Muscle layer of colon (tissue), 2 donors: ENCODE data around the gene TMX2.

Source experiments
- H3K27ac ChIP-seq: one replicate; pipeline ENCODE4 v1.7.0; 2013; ENCODE audit warnings: low read depth, mild to moderate bottlenecking, low read length, moderate library complexity
- H3K27me3 ChIP-seq, 2 donors: one replicate each; pipeline ENCODE4 v1.7.0; 2013; ENCODE audit warnings: low read length in 2 of 2, mild to moderate bottlenecking in 2 of 2; ENCODE audit not compliant: insufficient read depth in 2 of 2, control insufficient read depth in 1 of 2
- H3K36me3 ChIP-seq: one replicate; pipeline ENCODE4 v1.7.0; 2013; ENCODE audit warnings: mild to moderate bottlenecking, low read length; ENCODE audit not compliant: insufficient read depth
- H3K4me1 ChIP-seq: one replicate; pipeline ENCODE4 v1.7.0; 2013; ENCODE audit warnings: mild to moderate bottlenecking, low read length; ENCODE audit not compliant: insufficient read depth
- H3K4me3 ChIP-seq, 2 donors: one replicate each; pipeline ENCODE4 v1.7.0; 2013; ENCODE audit warnings: low read length in 2 of 2, low read depth in 1 of 2, mild to moderate bottlenecking in 1 of 2, moderate library complexity in 1 of 2
- H3K9ac ChIP-seq: one replicate; pipeline ENCODE4 v1.7.0; 2013; ENCODE audit warnings: low read length
- H3K9me3 ChIP-seq: one replicate; pipeline ENCODE4 v1.7.0; 2013; ENCODE audit warnings: mild to moderate bottlenecking, low read length
- donor health status: abdominal sarcoma.
- donor health status: Adenocarcinoma of cecum.

The TMX2 gene

DNA sequence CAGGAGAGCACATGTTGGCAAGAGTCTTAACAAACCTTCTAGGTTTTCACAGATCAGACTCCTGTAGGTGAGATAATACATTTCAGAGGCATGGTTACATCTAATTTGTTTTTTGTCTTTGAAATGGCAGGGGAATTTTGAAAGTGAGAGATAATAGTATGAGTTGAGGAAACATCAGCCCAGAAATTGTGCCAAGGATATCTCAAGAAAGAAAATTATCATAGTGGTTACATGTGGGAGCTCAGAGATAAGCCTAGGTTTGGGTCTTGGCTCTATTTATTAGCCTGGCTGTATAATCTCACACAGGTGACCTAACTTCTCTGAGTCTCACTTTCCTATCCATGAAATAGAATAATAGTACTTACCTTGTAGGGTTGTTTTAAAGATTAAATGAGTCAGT is 38.8 kb downstream of the TMX2 start:
- no peaks in the 10 kb centered on the region for H3K4me1 ChIP-seq
- no peak overlapping the region for H3K4me3 ChIP-seq
- no peak overlapping the region for H3K9ac ChIP-seq
- no peak overlapping the region for H3K27ac ChIP-seq
- no peaks in the 10 kb centered on the region for H3K27me3 ChIP-seq
- H3K9me3 ChIP-seq = no peaks in the 10 kb centered on the region
- no peaks in the 10 kb centered on the region for H3K36me3 ChIP-seq

DNA sequence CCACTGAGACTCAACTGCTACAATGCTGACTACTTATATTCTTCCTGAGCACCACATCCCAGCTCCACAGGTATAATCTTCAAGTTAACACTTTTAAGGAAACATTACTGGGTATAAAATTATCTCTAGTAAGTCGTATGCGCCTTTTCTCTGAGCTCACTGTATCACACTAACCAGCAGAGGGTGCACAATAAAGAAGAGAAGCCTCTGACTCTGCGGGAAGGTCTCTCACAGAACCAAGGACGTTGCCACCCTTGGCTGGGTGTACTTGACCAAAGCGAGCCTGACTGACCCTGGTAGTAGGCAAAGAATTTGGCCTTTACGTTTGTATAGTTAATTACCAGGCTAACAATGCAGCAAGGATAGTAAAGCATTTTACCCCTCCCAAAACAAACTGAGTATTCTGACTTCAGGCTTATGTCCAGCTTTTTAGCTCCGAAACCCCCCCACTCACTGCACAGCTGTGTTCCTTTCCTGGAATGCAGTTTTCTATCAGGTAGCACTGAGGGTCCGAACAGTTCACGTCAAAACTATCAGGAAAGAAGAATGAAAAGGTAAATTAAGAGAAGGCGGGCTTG is 39.4 kb downstream of the TMX2 start, which contains the start of gene BTBD18:
TSS of gene BTBD18 (minus strand) at position 144 of the 578 bp plus-strand sequence. CDS start 631 bp downstream, outside the sequence.
- H3K9ac ChIP-seq = no peak within 1 kb of the TSS
- no peaks in the 10 kb centered on the region for H3K9me3 ChIP-seq
- H3K27ac ChIP-seq = no peak within 1 kb of the TSS
- H3K27me3 ChIP-seq = no peaks in the 10 kb centered on the region
- H3K4me3 ChIP-seq = no peak within 1 kb of the TSS
- H3K36me3 ChIP-seq = no peaks in the 10 kb centered on the region
- H3K4me1 ChIP-seq = no peaks in the 10 kb centered on the region

DNA sequence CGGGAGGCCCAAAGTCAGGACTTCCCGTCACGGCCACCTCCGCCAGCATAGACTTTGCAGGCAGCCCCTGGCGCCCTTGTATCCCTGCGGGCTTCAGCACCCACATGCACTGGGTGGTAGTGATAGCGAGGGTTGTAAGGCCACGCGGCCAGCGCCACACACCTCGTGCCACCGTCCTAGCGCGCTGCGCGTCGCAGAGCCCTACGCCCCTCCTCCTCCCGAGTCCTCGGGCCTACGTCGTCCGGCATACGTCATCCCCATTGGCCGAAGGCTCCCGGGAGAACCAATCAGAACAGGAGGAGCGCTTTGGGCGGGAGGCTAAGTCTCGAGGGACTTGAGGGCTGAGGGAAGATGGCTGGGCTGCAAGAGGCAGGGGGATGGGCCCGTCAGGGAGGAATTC is 40.6 kb downstream of the TMX2 start:
- H3K4me3 ChIP-seq = no peak overlapping the region
- no peaks in the 10 kb centered on the region for H3K27me3 ChIP-seq
- no peaks in the 10 kb centered on the region for H3K9me3 ChIP-seq
- H3K36me3 ChIP-seq = no peaks in the 10 kb centered on the region
- H3K9ac ChIP-seq = no peak overlapping the region
- H3K4me1 ChIP-seq = no peaks in the 10 kb centered on the region
- H3K27ac ChIP-seq = no peak overlapping the region

DNA sequence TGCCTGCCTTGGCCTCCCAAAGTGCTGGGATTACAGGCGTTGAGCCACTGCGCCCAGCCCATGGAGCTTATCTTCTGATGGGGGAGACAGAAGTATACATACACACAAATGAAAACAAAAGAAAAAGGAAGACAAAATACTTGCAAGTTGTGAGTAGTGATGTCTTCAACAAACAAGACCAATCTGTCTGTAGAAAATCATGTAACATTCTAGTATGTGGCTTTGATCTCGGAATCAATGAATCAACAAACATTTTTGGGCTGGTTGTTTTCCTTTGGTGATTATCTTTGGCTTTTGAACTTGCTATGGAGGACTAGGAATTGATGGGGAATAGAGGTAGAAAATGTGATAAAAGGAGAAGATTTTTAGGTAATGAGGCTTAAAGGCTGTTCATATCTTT is 45.8 kb downstream of the TMX2 start:
- Histone ChIP-seq H3K4me1 (no peaks in the 10 kb centered on the region), H3K4me3 (no peak overlapping the region), H3K27me3 (no peaks in the 10 kb centered on the region), H3K9ac (no peak overlapping the region), H3K36me3 (no peaks in the 10 kb centered on the region), H3K9me3 (no peaks in the 10 kb centered on the region), H3K27ac (no peak overlapping the region)

DNA sequence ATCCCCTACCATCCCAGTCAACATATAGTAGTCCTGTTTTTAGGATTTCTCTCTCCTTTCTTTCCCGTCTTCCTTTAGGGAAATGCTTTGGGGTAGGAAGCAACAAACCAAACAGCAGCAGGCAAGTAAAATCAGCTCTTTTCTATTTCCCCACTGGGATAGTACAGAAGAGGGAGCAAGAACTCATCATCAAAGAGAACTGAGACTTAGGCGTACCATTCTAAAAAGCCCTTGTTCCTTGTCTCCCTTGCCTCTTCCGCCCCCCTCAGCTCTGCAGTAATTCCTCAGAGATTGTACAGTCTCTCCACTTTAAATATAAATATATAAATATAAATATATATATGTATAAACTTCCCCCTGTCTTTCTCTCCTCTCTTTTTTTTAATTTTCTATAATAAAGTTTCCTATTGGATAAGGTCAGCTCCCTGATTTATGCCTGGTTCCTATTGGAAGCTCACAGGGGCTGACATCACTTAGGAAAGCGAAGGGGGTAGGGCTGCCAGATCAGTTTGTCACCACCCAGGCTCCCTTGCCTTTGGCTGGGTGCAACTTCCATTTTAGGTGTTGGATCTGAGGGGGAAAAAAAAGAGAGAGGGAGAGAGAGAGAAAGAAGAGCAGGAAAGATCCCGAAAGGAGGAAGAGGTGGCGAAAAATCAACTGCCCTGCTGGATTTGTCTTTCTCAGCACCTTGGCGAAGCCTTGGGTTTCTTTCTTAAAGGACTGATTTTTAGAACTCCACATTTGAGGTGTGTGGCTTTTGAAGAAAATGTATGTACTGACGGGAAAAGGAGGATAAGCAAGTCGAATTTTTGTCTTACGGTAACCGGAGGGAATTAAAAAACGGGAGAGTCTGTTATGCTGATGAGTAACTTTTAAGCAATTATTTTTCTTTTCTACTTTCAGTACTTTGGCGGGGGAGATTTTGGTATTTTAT is 49.2 kb downstream of the TMX2 start, which contains the start of gene CTNND1:
TSS of gene CTNND1 (plus strand) at position 502 of the 934 bp plus-strand sequence. CDS start 29,677 bp downstream, outside the sequence.
- H3K27ac ChIP-seq = peak within 1 kb of the TSS; percentile 82
- no peaks in the 10 kb centered on the region for H3K9me3 ChIP-seq
- no peaks in the 10 kb centered on the region for H3K36me3 ChIP-seq
- peak within 1 kb of the TSS; percentile 76 to 89 for H3K4me3 ChIP-seq
- no peaks in the 10 kb centered on the region for H3K27me3 ChIP-seq
- peak within 1 kb of the TSS; percentile 91 for H3K9ac ChIP-seq
- H3K4me1 ChIP-seq = peaks cover 27% of the 10 kb centered on the region

DNA sequence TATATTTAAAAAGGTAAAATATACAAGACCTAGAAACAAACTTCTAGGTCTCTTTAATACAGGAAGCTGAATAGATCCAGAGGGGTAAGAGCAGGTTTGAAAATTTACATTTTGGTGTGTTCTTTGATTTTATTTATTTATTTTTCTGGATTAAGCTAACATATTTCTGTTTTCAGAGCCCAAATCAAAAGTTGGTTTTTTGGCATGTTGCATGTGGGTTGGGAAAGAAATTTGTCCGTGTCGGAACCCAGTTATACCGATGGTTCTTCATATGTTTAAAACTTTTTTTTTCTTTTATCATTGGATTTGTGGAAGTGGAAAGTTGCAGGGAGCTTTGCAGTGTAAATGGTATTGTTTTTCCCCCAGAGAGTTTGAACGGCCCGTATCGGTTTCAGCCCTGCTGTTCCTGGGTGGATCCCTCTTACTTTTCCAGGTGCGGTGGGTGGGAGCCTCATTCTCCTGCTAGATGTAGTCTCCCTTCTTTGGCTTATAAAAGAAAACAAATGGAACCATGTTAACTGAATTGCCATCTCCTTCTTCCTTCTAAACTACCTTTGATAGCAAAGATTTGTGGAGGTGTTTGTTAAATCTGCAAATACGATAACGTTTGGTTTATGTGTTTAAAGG is 50.0 kb downstream of the TMX2 start:
- H3K27me3 ChIP-seq = no peaks in the 10 kb centered on the region
- peak overlapping the region; percentile 76 to 89 for H3K4me3 ChIP-seq
- peak overlapping the region; percentile 91 for H3K9ac ChIP-seq
- no peaks in the 10 kb centered on the region for H3K36me3 ChIP-seq
- H3K27ac ChIP-seq = peak overlapping the region; percentile 75
- no peaks in the 10 kb centered on the region for H3K9me3 ChIP-seq
- peaks cover 28% of the 10 kb centered on the region for H3K4me1 ChIP-seq

DNA sequence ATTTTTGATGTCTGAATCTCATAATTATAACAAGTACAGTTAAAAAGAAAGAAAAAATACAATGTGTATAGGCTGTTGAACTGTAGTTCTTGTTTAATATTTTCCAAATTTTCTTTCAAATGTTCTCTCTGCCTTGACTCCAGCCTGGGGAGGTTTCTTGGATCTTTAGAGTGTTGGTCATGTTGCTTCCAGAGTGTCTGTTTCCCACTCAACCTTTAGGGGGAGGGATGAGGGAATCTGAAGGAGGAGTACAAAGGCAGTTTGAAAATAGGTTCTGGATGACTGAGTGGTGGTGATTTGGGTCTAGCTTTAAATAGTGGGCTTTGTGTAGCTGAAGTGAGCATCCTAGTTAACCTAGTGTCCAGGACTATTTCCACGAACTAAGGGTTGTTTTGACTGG is 51.2 kb downstream of the TMX2 start:
- peak overlapping the region; percentile 75 for H3K27ac ChIP-seq
- H3K36me3 ChIP-seq = no peaks in the 10 kb centered on the region
- H3K4me1 ChIP-seq = peaks cover 28% of the 10 kb centered on the region
- H3K9me3 ChIP-seq = no peaks in the 10 kb centered on the region
- H3K9ac ChIP-seq = peak overlapping the region; percentile 91
- peak overlapping the region; percentile 76 to 89 for H3K4me3 ChIP-seq
- no peaks in the 10 kb centered on the region for H3K27me3 ChIP-seq

DNA sequence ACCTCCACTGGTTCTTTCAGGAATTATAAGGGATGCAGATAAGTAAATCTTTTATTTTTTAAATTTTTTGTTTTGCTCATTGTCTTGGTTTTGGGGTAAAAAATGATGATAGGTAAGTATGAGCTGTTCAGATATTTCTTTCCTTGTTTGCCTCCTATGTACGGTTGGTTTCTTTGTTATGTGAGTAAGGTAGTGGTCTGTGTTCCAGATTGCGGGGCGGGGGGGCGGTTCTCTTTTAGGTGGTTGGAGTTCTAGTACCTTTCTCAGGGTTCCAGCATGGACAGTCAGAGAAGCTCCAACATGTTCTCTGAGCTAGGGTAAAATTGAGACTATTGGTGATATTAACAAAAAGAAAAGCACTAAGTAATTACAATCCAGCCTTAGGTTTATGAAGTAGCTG is 51.6 kb downstream of the TMX2 start:
- H3K27ac ChIP-seq = peak overlapping the region; percentile 75
- H3K4me3 ChIP-seq = peak overlapping the region; percentile 76 to 89
- H3K9me3 ChIP-seq = no peaks in the 10 kb centered on the region
- no peaks in the 10 kb centered on the region for H3K36me3 ChIP-seq
- peaks cover 28% of the 10 kb centered on the region for H3K4me1 ChIP-seq
- no peaks in the 10 kb centered on the region for H3K27me3 ChIP-seq
- H3K9ac ChIP-seq = peak overlapping the region; percentile 91

DNA sequence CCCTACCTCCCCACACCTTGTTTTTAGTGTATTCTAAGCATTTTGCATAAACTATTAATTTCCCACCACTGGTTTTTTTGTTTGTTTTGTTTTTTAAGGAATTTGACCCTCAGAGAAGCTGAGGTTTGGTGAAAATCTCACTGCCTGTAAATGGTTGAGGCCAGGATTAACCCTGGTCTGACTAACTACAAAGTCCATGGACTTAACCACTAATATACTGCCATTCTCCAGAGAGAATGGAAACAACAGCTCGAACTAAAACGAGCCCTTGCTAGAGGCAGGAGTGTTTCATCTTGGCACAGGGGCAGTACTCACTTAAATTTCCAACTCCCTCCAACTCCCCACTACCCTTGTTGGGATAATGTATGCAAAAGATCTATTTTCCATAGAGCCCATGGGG is 52.2 kb downstream of the TMX2 start:
- Histone ChIP-seq H3K4me3 (peak overlapping the region; percentile 9 to 89), H3K4me1 (peaks cover 33% of the 10 kb centered on the region), H3K9ac (peak overlapping the region; percentile 91), H3K36me3 (no peaks in the 10 kb centered on the region), H3K27ac (peak overlapping the region; percentile 75), H3K27me3 (no peaks in the 10 kb centered on the region), H3K9me3 (no peaks in the 10 kb centered on the region)

DNA sequence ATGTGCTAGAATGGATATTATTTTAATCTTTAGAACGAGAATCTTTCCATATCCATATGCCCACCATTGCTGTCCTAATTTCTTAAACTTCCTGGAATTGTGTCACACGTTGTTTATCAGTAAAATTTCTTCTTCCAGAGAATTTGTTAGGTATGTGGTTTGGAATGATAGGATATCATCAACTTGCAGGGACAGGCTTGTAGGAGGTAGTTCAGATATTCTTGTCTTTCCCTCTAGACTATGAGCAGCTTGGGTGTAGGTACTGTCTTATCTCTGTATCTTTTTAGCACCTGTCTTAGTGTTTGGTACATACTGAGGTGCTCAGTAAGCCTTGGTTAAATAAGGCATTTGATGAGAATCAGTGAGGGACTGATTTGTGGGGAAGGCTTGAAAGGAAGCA is 52.6 kb downstream of the TMX2 start:
- H3K4me1 ChIP-seq = peaks cover 37% of the 10 kb centered on the region
- peak overlapping the region; percentile 75 for H3K27ac ChIP-seq
- H3K36me3 ChIP-seq = no peaks in the 10 kb centered on the region
- H3K27me3 ChIP-seq = no peaks in the 10 kb centered on the region
- H3K4me3 ChIP-seq = peak overlapping the region; percentile 9 to 89
- no peaks in the 10 kb centered on the region for H3K9me3 ChIP-seq
- peak overlapping the region; percentile 91 for H3K9ac ChIP-seq

DNA sequence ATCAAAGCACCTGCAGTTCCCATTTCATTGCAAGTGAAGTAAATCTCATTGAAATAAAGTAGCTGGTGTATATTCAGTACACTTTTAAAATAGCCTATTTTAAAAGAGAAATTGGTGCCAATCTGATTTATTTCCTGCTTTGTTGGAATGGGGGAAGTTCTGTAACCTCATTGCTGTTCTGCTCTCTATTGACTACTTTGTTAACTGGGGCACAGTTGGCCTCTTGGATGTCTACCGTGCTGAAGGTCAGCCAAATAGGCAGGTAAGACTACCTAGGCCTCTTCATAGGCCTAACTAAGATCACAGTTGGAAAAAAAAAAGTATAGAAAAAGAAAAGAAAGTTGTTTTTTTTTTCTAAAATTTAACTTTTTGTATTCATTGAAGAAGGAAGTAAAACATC is 58.4 kb downstream of the TMX2 start:
- no peak overlapping the region for H3K4me3 ChIP-seq
- no peak overlapping the region for H3K27ac ChIP-seq
- H3K9me3 ChIP-seq = no peaks in the 10 kb centered on the region
- no peak overlapping the region for H3K9ac ChIP-seq
- no peaks in the 10 kb centered on the region for H3K27me3 ChIP-seq
- no peaks in the 10 kb centered on the region for H3K36me3 ChIP-seq
- peaks cover 46% of the 10 kb centered on the region for H3K4me1 ChIP-seq
